GM12872 (cell line): ENCODE results near the gene POLR2H.

Experiments
- TF ChIP-seq, protein P1 (sequence below): IDR thresholded peaks from 3 replicates; pipeline ENCODE4 v1.5.1; 2011; ENCODE audit warnings: low read depth, mild to moderate bottlenecking, low read length, moderate library complexity; ENCODE audit not compliant: insufficient read depth

Gene POLR2H

DNA sequence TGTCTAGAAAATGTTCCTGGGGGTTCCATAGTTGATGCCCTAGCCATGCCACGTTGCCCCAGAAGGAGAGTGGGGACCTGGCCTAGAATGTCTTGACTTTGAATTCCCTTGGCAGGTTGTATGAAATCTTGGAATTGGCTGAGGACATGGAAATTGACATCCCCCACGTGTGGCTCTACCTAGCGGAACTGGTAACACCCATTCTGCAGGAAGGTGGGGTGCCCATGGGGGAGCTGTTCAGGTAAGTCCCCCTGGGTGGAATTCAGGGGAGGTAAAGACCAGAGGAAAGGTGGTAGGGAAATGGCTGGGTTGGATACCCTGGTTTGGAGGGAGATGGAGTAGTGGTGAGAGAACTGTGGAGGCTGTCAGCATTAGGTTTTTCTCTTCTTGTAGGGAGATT, 33.0 kb upstream of the POLR2H start:
- TF ChIP-seq, protein P1, sequence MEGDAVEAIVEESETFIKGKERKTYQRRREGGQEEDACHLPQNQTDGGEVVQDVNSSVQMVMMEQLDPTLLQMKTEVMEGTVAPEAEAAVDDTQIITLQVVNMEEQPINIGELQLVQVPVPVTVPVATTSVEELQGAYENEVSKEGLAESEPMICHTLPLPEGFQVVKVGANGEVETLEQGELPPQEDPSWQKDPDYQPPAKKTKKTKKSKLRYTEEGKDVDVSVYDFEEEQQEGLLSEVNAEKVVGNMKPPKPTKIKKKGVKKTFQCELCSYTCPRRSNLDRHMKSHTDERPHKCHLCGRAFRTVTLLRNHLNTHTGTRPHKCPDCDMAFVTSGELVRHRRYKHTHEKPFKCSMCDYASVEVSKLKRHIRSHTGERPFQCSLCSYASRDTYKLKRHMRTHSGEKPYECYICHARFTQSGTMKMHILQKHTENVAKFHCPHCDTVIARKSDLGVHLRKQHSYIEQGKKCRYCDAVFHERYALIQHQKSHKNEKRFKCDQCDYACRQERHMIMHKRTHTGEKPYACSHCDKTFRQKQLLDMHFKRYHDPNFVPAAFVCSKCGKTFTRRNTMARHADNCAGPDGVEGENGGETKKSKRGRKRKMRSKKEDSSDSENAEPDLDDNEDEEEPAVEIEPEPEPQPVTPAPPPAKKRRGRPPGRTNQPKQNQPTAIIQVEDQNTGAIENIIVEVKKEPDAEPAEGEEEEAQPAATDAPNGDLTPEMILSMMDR, result no peak

DNA sequence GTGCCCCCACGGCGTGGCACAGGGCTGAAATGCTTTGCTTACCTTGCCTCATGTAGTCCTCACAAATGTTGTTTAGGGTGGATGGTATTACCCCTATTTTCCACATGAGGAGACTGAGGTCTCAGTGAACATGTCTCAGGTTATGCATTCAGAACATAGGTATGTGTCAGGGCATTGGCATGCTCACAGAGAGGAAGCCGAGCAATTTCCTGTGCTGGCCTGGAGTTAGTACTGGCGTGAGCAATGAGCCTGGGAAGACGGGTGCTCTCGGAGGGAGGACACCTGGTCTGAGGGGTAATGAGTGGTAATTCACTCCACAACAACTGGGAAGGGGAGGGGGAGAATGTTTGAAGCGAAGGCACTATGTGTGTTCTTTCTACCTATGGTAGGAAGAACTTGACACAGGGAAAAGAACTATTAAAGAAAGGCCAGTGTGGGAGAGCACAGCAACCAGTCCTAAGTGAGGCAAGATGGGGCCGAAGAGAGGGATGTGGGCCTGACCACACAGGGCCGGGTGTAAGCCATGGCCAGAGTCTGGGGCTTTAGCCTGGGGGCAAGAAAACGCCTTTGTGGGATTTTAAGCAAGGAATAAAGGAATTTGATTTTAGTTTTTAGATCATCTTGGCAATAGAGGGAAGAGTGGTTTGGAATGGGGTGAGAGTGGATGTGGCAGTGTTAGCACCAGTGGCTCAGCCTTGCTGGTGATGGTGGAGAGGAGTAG, 29.0 kb upstream of the POLR2H start:
- TF ChIP-seq, protein P1, result no peak

DNA sequence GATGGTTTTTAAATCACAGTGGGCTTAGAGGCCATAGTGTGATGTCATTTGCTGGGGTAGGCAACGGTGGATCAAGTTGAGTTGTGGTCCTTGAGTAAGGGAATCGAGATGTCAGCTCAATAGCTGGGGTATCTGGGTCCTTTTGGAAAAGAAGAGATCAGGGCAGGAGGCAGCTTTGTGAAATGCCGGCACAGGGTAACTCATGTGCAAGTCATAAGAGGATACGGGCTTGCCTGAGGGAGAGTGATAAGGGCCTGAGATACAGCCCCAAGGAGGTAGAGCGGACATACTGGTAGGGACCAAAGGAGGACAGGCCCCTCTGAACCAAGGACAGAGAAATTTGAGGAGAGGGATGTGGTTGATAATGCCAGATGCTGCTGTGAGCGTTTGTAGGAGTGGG, 28.3 kb upstream of the POLR2H start:
- TF ChIP-seq, protein P1, result no peak

- TF ChIP-seq, protein P1, result no peak
These were observed 27.8 kb upstream of the POLR2H start for GRCh38 chr3:184333700-184334099.

GRCh38 chr3:184334470-184335158, 26.9 kb upstream of the POLR2H start:
- TF ChIP-seq, protein P1, result no peak

DNA sequence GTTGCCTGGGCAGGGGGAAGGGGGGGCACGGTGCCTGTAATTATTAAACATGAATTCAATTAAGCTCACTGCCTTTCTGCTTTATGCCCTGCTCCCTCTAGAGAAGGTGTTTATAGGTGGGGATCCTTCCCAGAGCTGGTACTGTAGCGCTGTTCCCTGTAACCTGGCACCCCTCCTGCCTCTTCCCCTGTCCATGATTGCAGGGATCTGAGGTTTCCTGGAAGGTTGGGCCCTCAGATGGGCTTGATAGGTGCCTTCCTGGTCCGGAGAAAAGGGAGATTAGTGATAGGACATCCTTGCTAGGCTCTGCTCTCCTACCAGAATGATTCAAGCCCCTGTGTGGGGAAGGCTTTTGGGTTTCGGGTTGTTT, 26.2 kb upstream of the POLR2H start:
- TF ChIP-seq, protein P1, result no peak

- TF ChIP-seq, protein P1, result no peak
These were observed 25.6 kb upstream of the POLR2H start for GRCh38 chr3:184335661-184336546.
